Right renal cortex interstitium (tissue), 3 donors: ENCODE results near the gene PPA2. TPM values are rescaled to one million over a fixed set of nuclear protein-coding genes. Genes with fewer than 3 reads are reported as not detected.

Experiments used
- DNase-seq, 3 donors: peaks; one replicate each; pipeline ENCODE4 v3.0.0-alpha.2; 2013; ENCODE audit warnings: low read depth in 3 of 3, low spot score in 2 of 3
- polyA plus RNA-seq, 3 donors: library from polyadenylated mRNA; unstranded; fragments of 120-200 nt; gene quantifications; one replicate each; pipeline ENCODE4 v1.2.1, GENCODE V29; 2013; ENCODE audit not compliant: insufficient read length in 3 of 3

PPA2 gene
- polyA plus RNA-seq, 3 donors, result 106 to 114 (median 112) TPM

DNA sequence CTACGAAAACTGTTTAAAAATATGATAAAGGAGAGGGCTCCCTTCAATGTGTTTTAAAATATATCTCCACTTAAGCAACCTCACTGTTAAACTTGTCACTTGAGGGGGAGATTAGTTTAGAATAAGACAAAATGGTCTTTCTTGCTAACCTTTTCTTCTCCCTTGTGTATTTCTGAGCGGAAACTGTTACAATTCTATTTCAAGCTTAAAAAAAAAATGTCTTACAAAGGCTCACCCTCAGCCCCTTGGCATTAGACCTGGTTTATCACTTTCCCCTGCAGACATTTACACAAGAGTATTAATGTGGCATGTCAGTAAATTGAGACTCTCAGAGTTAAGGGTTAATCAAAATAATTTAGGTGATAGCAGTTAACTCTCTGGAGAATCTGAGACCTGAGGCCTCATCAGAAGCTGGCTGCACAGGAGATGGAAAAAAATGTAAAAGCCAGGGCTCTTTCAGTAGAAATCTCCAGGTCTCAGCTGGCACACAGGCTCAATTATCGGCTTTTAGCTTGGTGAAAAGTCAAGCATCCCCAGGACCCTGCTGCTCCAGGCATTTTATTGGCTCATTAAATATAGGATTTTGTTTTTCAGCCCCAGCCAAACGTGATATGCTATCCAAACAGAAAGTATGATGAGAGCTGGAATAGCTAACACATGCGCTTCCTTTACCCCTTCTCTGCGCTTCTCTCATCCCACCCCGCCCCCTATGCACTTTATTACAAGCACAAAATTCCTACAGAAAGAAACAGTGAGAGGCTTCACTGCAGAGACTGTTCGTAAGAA is 130.5 kb downstream of the PPA2 start:
- DNase-seq, result peak in 2 of 3 donors; percentile 16 to 17

DNA sequence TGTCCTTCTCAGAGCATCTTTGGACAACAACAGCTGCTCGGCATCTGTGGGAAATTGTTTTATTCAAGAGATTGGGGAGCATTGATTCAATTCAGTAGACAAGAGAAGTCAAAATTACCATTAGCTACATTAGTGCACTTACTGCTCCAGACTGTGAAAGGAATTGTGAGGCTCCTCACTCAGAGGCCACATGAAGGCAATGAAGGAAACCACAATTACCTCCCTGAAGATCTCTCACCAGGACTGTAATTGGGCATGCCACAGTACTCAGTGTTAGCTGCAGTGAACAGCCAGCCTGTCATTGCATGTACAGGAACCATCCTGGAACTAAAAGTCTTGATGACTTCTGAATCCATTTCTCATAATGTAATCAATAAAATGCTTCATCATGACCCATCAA is 144.8 kb downstream of the PPA2 start:
- DNase-seq, result no peak

DNA sequence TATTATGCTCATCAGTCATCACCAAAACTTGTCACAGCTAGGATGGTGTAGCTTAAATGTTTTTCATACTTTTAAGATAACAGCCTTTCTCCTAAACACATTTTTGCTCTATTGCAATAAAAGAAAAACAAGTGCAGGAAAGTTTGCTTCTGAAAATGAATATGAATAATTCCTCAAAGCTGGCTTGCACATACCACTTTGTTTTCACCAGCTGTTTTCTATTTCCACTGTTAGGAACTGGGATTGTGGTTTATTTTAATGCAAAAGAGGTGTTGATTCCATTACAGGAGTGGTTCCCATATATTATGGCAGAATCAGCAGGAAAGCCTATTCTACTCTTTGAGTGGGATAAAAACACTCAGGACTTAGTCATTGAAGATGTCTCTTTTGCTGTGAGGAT is 145.9 kb downstream of the PPA2 start:
- no peak for DNase-seq

DNA sequence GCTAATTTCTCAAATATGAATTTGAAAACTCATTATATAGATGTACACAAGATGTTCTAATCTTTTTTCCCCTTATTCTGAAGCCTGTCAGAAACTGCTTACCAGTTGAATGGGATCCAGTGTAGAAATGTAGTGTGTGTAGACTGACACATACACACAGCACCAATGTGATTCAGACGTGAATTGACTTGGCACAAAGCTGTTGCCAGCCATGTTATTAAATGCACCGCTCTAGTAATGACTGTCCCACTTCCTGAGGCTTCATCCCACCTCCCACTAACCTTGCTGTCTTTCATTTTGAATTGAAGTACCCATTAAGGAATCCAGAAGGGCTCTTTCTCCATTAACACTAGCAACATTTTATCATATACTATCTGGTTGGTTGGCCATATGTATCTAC is 146.6 kb downstream of the PPA2 start:
- DNase-seq, result no peak

Other genes with a start within 250 kb of the PPA2 start
- 1 to 10 TPM; 3.7 to 5.3 (median 4.1) TPM for gene ARHGEF38, start 78.6 kb upstream of the PPA2 start, polyA plus RNA-seq
- 10 to 100 TPM; 34.9 to 37.3 (median 36.5) TPM for gene INTS12, start 234.6 kb upstream of the PPA2 start, polyA plus RNA-seq
- gene GSTCD, start 234.7 kb upstream of the PPA2 start, polyA plus RNA-seq, result 10 to 100 TPM; 16.1 to 19.8 (median 16.3) TPM